Measurements from ENCODE around the gene KIFC3.

DNA sequence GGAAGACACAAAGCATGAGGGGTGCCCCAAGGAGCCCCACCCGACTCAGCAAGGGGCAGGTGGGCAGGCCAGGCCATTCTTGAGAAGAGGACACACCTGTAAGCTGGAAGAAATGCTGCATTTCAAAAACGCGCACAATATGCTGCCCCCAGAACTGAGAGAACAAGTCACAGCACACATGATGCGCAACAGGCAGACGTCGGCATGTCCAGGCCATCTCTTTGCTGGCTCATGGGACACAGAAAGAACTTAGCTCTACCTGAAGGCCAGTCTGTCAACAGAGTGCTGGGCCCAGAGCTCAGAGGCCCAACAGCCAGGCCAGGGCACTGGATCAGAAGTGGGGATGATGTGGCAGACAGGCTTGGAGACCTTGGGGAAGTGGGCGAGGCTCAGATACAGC lies 18.0 kb downstream of the KIFC3 start:
- TF ChIP-seq, protein P1, sequence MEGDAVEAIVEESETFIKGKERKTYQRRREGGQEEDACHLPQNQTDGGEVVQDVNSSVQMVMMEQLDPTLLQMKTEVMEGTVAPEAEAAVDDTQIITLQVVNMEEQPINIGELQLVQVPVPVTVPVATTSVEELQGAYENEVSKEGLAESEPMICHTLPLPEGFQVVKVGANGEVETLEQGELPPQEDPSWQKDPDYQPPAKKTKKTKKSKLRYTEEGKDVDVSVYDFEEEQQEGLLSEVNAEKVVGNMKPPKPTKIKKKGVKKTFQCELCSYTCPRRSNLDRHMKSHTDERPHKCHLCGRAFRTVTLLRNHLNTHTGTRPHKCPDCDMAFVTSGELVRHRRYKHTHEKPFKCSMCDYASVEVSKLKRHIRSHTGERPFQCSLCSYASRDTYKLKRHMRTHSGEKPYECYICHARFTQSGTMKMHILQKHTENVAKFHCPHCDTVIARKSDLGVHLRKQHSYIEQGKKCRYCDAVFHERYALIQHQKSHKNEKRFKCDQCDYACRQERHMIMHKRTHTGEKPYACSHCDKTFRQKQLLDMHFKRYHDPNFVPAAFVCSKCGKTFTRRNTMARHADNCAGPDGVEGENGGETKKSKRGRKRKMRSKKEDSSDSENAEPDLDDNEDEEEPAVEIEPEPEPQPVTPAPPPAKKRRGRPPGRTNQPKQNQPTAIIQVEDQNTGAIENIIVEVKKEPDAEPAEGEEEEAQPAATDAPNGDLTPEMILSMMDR (IDR thresholded peaks at IDR 0.05), result no peak
- TF ChIP-seq EZH2 (IDR thresholded peaks at IDR 0.05; ENCODE audit: borderline replicate concordance, insufficient read depth, low read depth, low read length, poor library complexity, severe bottlenecking), result no peak
